ENCODE measurements around the gene TAL2.

Gene TAL2

DNA sequence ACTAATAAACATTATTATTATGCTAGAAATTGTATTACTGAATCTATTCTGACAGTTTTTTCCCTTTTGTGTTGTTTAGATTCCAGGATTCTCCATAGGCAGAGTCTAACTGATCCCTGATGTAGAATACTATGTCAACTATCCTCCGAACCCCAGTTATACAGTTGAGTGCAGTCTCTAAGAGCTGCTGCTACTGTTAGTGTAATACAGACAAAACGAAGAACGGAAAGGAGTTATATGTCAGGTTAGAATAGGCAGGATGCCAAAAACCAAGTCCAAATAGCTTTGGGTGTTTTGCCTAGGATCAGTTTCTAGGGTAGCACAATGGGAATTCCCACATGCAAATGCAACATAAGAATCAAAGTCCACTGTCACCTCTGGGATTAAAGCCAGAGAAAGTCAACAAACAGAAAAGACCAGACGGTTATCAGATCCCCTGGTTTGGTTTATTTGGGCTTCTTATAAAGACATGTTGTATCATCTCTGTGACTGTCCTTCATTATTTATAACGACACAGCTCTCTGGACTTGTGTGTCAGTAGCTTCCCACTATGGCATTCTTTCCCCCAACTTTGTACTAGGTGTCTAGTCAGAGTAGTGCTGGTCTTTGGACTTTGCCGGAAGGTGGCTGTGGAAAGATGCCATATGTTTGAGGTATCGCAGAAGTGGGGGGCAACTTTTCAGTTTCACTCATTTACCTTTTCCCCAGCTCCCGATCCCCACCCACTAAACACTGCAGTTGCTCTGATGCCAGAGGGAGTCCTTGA lies 17.2 kb downstream of the TAL2 start:
- ChIA-PET CTCF (interaction anchor here (0.9 to 1.0 kb wide), 2 partner anchors 9 to 38 kb away, joined by 3 to 4 read pairs; no protein-coding TSS in a partner anchor), POLR2A (no interaction called here)
- no peak for DNase-seq (ENCODE audit: low read depth, low spot score)
- H3K4me3 ChIP-seq (ENCODE audit: low read depth, low read length), result no peak overlapping the region
- TF ChIP-seq, protein P1, sequence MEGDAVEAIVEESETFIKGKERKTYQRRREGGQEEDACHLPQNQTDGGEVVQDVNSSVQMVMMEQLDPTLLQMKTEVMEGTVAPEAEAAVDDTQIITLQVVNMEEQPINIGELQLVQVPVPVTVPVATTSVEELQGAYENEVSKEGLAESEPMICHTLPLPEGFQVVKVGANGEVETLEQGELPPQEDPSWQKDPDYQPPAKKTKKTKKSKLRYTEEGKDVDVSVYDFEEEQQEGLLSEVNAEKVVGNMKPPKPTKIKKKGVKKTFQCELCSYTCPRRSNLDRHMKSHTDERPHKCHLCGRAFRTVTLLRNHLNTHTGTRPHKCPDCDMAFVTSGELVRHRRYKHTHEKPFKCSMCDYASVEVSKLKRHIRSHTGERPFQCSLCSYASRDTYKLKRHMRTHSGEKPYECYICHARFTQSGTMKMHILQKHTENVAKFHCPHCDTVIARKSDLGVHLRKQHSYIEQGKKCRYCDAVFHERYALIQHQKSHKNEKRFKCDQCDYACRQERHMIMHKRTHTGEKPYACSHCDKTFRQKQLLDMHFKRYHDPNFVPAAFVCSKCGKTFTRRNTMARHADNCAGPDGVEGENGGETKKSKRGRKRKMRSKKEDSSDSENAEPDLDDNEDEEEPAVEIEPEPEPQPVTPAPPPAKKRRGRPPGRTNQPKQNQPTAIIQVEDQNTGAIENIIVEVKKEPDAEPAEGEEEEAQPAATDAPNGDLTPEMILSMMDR (IDR thresholded peaks at IDR 0.05; ENCODE audit: insufficient read depth, low read length, missing control alignments), result no peak

DNA sequence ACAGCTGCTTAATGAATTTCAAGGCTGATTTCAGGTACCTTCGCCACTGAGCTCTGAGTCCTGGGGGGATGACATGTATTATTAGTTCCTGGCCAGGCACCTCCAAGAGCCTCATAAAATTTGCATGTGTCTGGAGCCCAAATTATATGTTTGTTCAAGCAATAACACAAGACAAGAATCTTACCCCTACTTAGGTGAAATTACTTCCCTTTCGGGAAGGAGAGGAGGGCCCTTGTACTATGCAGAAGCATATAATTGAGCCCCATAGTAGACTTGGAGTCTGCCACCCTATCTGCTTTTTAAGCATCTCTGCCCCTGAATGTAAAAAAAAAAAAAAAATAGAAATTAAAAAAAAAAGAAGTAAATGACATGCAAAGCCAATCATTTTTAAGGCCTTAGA lies 19.1 kb downstream of the TAL2 start:
- TF ChIP-seq, protein P1 (IDR thresholded peaks at IDR 0.05; ENCODE audit: insufficient read depth, low read length, missing control alignments), result no peak
- POLR2A ChIA-PET, result interaction anchor here (0.9 kb wide), 1 partner anchor 12 kb away, joined by 3 read pairs; no protein-coding TSS in a partner anchor
- DNase-seq (ENCODE audit: low read depth, low spot score), result no peak
- H3K4me3 ChIP-seq (ENCODE audit: low read depth, low read length), result no peak overlapping the region
- CTCF ChIA-PET, result interaction anchor here (0.7 to 1.2 kb wide), 3 partner anchors 9 to 37 kb away, joined by 4 to 5 read pairs (median 4); no protein-coding TSS in a partner anchor

DNA sequence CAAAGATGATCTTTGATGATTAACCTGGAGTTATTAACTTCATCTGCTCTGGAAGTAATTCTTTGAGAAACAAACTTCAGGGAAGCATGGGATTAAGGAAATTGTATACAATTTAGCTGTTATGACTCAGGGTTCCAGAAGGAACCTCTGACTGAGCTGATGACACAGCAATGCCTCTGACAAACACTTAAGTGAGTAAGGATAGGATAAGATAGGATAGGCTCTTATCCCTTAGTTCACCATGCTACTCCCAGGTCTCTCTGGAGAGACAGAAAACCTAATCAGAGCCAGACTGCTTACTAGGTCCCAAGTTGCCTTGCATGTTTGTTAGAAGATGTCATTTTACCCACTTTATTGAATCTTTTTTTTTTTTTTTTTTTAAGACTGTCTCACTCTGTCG lies 19.5 kb downstream of the TAL2 start:
- CTCF ChIA-PET, result interaction anchor here (0.7 to 1.0 kb wide), 3 partner anchors 8 to 22 kb away, joined by 4 to 5 read pairs (median 5); no protein-coding TSS in a partner anchor
- POLR2A ChIA-PET, result interaction anchor here (0.9 kb wide), 1 partner anchor 12 kb away, joined by 3 read pairs; no protein-coding TSS in a partner anchor
- TF ChIP-seq, protein P1 (IDR thresholded peaks at IDR 0.05; ENCODE audit: insufficient read depth, low read length, missing control alignments), result no peak
- no peak overlapping the region for H3K4me3 ChIP-seq (ENCODE audit: low read depth, low read length)
- peak; percentile 12 for DNase-seq (ENCODE audit: low read depth, low spot score)

DNA sequence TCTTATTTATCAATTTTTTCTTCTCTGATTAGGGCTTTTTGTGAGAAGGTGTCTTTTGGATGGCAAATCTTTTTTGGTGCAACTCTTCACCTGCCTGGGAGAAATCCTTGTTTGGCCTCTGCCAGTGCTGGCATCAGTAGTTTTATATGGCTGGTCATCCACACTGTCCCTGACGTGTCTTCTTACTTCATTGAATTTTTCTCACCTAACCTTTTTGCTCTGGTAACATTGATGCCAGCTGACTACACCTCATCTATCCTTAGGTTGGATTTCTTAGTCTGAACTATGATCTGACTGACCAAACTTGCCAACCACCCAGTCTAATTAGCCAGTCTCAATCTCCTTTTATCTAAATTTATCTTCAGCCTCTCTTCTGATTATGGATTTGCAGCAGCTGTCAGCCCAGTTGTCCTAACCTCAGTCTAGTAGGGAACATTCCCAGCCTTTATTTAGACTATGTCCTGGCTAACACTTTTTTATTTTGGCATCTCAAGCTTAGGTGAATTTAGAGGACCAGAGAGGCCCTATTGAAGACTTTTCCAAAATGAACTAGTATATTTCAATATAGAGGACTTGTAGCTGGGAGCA lies 21.5 kb downstream of the TAL2 start:
- no peak for DNase-seq (ENCODE audit: low read depth, low spot score)
- CTCF ChIA-PET, result no interaction called here
- TF ChIP-seq, protein P1 (IDR thresholded peaks at IDR 0.05; ENCODE audit: insufficient read depth, low read length, missing control alignments), result no peak

DNA sequence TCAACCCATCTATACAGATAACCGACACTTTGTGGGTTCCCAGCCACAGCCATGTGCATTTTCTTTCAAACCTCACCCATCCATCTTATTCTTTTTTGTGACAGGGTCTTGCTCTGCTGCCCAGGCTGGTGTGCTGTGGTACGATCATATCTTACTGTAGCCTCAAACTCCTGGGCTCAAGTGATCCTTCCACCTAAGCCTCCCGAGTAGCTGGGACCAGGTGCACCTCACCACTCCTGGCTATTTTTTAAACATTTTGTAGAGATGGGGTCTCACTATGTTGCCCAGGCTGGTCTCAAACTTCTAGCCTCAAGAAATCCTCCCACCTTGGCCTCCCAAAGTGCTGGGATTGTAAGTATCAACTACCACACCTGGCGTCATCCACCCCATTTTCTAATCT lies 24.7 kb downstream of the TAL2 start:
- TF ChIP-seq, protein P1 (IDR thresholded peaks at IDR 0.05; ENCODE audit: insufficient read depth, low read length, missing control alignments), result no peak
- DNase-seq (ENCODE audit: low read depth, low spot score), result no peak
- CTCF ChIA-PET, result no interaction called here
- H3K4me3 ChIP-seq (ENCODE audit: low read depth, low read length), result no peak overlapping the region
- POLR2A ChIA-PET, result no interaction called here

More for the DNA sequence above, 21.5 kb downstream of the TAL2 start:
- H3K4me3 ChIP-seq (ENCODE audit: low read depth, low read length), result no peak overlapping the region
- POLR2A ChIA-PET, result no interaction called here

DNA sequence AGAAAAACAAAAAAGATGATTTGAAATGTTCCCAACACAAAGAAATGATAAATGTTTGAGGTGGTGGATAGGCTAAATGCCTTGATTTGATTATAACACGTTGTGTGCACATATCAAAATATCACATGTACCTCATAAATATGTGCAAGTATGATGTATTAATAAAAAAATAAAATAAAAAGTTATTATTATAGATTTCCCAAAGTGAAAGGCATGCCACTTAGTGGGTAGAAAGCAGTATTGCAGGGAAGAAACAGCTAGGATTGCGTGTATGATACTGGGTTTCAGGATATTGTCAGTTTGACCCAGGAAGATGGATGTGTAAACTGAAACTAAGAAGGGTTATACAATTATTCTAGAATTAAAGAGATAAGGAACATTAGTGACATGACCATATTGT lies 28.5 kb downstream of the TAL2 start:
- CTCF ChIA-PET, result interaction anchor here (1.0 to 2.0 kb wide), 4 partner anchors 8 to 82 kb away, joined by 3 to 6 read pairs (median 4); no protein-coding TSS in a partner anchor
- H3K4me3 ChIP-seq (ENCODE audit: low read depth, low read length), result no peak overlapping the region
- POLR2A ChIA-PET, result no interaction called here
- DNase-seq (ENCODE audit: low read depth, low spot score), result no peak
- TF ChIP-seq, protein P1 (IDR thresholded peaks at IDR 0.05; ENCODE audit: insufficient read depth, low read length, missing control alignments), result no peak

All from AG04449 (cell line).